GM19438 (cell line): ENCODE results near the gene BICD1.

ENCODE experiments used
- ATAC-seq: cut with Tn5 transposase; IDR thresholded peaks from one replicate; pipeline ENCODE4 v1.9.1; 2021; ENCODE audit warnings: low read depth; ENCODE audit not compliant: unreplicated experiment

BICD1 gene

GRCh38 chr12:32312049-32312670, 205.5 kb downstream of the BICD1 start:
- ATAC-seq: no peak

DNA sequence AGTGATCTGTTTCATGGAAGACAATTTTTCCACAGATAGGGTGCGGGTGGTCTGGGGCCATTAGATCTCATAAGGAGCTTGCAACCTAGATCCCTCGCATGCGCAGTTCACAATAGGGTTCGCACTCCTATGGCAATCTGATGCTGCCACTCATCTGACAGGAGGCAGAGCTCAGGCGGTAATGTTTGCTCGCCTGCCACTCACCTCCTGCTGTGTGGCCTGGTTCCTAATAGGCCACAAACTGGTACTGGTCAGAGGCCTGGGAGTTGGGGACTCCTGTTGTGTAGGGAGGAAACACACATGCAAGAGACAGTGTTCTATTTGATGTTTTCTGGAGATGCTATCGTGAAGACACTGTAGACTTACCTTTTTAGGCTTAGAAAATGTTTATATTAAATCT, 215.7 kb downstream of the BICD1 start:
- no peak for ATAC-seq

DNA sequence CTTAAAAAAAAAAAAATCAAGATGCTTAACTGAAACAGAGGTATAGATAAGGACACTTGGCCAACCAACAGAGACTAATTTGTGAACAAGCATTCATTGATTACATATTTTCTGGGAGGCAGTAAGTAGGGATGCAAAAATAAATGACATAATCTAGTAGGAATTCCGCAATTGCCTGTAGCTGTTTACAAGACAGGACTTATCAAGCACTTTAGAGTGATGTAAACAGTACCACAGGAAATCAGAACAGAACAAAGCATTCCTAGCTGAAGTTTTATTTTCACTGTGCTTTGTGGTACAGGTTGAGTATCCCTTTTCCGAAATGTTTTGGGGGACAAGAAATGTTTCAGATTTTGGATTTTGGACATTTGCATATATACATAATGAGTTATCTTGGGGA, 224.5 kb downstream of the BICD1 start:
- ATAC-seq: no peak

DNA sequence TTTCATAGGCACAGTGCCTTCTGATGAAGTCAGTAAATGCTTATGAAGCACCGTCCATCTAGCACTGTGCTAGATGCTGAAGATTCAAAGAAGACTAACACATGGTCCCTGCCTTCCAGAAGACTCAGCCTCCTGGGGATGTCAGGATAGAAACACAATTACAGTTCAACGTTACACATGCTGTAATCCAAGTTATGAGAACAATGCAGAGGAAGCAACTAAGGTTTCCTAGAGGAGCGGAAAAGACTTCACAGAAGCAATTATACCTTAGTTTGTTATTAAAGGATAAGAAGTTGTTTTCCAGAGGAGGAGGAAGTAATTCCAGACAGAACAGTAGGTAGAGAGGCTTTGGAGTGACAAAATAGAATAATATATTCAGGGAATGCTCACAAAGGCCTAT, 225.8 kb downstream of the BICD1 start:
- ATAC-seq: no peak

DNA sequence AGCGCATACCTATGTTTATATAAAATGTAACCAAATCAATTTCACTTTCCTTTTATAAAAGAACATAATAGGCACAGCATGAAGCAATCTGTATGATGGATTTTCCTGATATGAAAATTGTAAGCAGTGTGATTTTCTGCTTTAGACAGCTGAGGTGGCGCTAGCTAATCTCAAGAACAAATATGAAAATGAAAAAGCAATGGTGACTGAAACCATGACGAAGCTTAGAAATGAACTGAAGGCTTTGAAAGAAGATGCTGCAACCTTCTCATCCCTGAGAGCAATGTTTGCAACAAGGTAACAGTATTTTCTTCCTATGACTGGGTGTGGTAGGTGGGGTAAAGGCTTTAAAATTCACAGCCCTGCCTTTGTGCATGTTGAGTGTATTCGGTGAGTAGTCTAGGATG, 227.7 kb downstream of the BICD1 start:
- no peak for ATAC-seq

- ATAC-seq: no peak
These were observed 229.6 kb downstream of the BICD1 start for GRCh38 chr12:32336261-32336660.

GRCh38 chr12:32343496-32343895, 236.8 kb downstream of the BICD1 start:
- ATAC-seq: no peak

DNA sequence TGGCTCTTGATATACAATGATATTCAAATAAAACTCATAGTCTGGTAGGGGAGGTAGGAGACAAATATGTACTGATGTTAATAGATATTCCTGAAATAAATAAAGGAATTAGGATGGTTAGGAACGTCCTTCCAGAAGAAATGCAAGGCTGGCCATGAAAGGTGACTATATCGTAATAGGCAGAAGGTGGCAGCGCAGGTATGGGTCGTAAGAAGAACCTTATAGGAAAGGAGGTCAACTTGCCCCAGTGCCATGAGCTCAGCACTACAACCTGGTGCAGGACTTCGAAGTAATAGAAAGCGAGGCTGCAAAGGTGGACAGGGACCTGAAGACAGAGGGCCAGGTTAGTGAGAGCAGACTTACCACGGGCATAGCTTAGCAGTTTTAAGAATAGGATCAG, 237.4 kb downstream of the BICD1 start:
- ATAC-seq: no peak

GRCh38 chr12:32353540-32353939, 246.9 kb downstream of the BICD1 start:
- no peak for ATAC-seq

DNA sequence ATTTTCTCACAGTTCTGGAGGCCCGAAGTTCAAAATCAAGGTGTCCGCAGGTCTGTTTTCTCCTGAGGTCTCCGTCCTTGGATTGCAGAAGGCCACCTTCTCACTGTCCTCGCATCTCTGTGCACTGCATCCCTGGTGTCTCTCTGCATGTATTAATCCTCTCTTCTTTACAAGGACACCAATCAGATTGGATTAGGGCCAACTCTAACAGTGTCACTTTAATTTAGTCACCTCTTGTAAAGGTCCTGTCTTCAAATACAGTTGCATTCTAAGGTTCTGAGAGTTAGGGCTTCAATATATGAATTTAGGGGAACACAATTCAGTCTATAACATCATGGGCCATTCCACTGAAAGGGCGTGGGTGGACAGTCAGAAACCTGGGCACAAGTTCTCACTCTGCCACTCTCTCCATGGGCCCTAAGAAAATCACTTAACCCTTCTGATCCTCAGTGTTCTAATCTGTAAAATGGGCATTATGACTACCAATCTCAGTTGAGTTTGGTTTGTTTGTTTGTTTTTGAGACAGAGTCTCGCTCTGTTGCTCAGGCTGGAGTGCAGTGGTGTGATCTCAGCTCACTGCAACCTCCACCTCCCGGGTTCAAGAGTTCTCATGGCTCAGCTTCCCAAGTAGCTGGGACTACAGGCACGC, 251.1 kb downstream of the BICD1 start:
- ATAC-seq: no peak

GRCh38 chr12:32360956-32361355, 254.3 kb downstream of the BICD1 start:
- no peak for ATAC-seq

- ATAC-seq: no peak
These were observed 256.2 kb downstream of the BICD1 start for GRCh38 chr12:32362892-32363291.

GRCh38 chr12:32365473-32366064, 258.9 kb downstream of the BICD1 start:
- no peak for ATAC-seq

DNA sequence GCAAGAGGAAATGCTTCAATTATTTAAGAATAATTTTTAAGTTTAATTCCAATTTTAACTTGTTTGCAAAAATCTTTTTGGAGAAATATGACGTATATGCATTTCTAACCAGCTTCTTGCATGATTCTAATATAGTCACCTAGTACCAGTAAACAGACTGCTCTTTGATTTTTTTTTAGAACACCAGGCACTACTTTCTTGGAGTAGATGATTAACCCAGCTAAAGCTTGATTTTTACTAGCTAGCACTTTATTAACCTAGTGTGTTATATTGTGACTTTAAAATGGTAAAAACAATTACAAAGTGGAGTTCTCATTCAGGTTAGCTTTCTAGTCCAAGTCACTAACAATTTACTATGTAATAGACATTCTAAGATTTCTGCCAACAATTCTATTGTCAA, 260.1 kb downstream of the BICD1 start:
- no peak for ATAC-seq

- ATAC-seq: no peak
These were observed 260.7 kb downstream of the BICD1 start for GRCh38 chr12:32367381-32367780.

DNA sequence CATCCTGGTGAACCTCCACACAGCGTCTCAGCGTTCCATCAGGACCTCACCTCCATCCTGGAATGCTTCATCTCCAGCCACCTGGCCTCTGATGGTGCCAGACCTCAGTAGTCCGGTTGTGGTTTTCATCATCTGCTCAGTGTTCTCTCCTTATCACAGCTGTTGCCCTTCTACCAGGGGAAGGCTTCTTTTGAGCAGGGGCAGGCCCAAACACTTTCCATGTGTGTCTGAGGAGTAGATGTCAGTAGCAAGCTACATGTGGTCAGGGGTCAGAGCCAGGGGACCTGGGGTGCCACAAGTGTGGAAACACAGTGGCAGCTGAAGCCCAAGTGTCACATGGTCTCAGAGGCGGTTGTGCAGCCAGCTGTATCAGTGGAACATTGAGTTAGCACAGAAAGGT, 262.6 kb downstream of the BICD1 start:
- no peak for ATAC-seq

GRCh38 chr12:32377344-32378055, 270.9 kb downstream of the BICD1 start:
- no peak for ATAC-seq

GRCh38 chr12:32379213-32379612, 272.6 kb downstream of the BICD1 start:
- no peak for ATAC-seq

GRCh38 chr12:32379667-32380066, 273.0 kb downstream of the BICD1 start:
- no peak for ATAC-seq

DNA sequence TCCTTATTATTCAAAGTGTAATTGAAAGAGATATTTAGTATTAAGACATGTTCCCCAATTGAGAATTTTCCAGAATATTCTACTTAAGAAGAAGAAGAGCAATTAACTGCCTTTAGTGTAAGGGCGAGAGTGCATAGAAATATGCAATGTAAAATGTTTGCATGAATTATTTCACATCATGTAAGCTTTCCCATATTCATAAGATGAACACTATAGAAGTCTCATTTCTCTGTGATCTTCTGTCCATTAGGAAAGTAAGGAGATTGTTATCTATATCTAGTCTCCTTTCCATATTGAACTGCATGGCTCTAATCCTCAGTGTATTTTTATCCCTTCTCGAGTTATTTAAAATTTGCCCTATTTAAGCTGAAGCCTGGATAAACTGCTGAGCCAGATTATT, 275.6 kb downstream of the BICD1 start:
- ATAC-seq: no peak

- ATAC-seq: no peak
These were observed 284.0 kb downstream of the BICD1 start for GRCh38 chr12:32390572-32391219.
